Heart right ventricle (tissue), 16 donors: ENCODE measurements around the gene SELENOF. TPM values are rescaled to one million over a fixed set of nuclear protein-coding genes. Genes with fewer than 3 reads are reported as not detected.
"Not testable (repeated sequence)": the region's sequence is repeated elsewhere in the genome, so short reads cannot be mapped to it uniquely, and the experiment has no call there.

Experiments used
- ATAC-seq, 8 donors: fragments of 200-7000 bp; cut with Tn5 transposase; one replicate each; pipeline ENCODE4 v1.9.1; 2020; ENCODE audit warnings: mild to moderate bottlenecking in 8 of 8, moderate library complexity in 8 of 8, moderate number of reproducible peaks in 1 of 8
- DNase-seq, 2 donors: peaks; one replicate each; pipeline ENCODE4 v3.0.0-alpha.2; 2020
- H3K27ac ChIP-seq, 10 donors: fragments of 200-600 bp; sonication (generic) in 2 of 10; one replicate each; pipeline versions ENCODE4 v1.5.0 to v1.8.0; 2020 to 2022; ENCODE audit warnings: mild to moderate bottlenecking in 3 of 10
- H3K27me3 ChIP-seq, 7 donors: fragments of 200-600 bp; one replicate each; pipeline ENCODE4 v1.8.0; 2021 to 2022; ENCODE audit warnings: mild to moderate bottlenecking in 2 of 7
- H3K36me3 ChIP-seq, 9 donors: fragments of 200-600 bp; sonication (generic) in 1 of 9; one replicate each; pipeline versions ENCODE4 v1.5.0 to v1.8.0; 2020 to 2022; ENCODE audit warnings: mild to moderate bottlenecking in 2 of 9
- H3K4me1 ChIP-seq, 9 donors: fragments of 200-600 bp; sonication (generic) in 1 of 9; one replicate each; pipeline versions ENCODE4 v1.5.0 to v1.8.0; 2020 to 2022; ENCODE audit warnings: mild to moderate bottlenecking in 4 of 9
- H3K4me3 ChIP-seq, 10 donors: fragments of 200-600 bp; sonication (generic) in 2 of 10; one replicate each; pipeline versions ENCODE4 v1.5.0 to v1.8.0; 2020 to 2022; ENCODE audit warnings: mild to moderate bottlenecking in 7 of 10, moderate library complexity in 2 of 10
- H3K9me3 ChIP-seq, 11 donors: fragments of 200-600 bp in 10 of 11; sonication (generic) in 2 of 11; one replicate each; pipeline versions ENCODE4 v1.5.0 to v1.8.0; 2013 to 2022; ENCODE audit warnings: mild to moderate bottlenecking in 2 of 11, control low read depth in 1 of 11, moderate library complexity in 1 of 11
- WGBS, 2 donors: extraction: QIAGEN DNeasy Blood & Tissue Kit; methylation state at CpG; one replicate each; pipeline ENCODE4 v1.1.7; 2013; ENCODE audit warnings: inconsistent platforms in 1 of 2; 5-methylcytosine and 5-hydroxymethylcytosine counted together
- intact Hi-C, 10 donors: fragments of 100-400 bp; cut with DNase I; formaldehyde crosslinking; loops; one replicate each; pipeline versions ENCODE4 v1.11.1 to v1.14.2; 2022
- polyA plus RNA-seq, 2 donors: library from polyadenylated mRNA; stranded (reverse); fragments of 200-250 nt; gene quantifications; one replicate each; pipeline ENCODE4 v1.2.3, GENCODE V29; 2013
- total RNA-seq, 10 donors: library from RNA; stranded (reverse); fragmentation: NEBNext Ultra II Directional in 3 of 10; extraction: Animal tissue kit (Norgen Biotek cat#: 25700) in 3 of 10; gene quantifications; one replicate each; pipeline versions ENCODE4 v1.2.1 to v1.2.4, GENCODE V29; 2021 to 2023
- TF ChIP-seq, protein P1 (sequence below), 9 donors: fragments of 200-600 bp; sonication (generic) in 2 of 9; IDR thresholded peaks; one replicate each; pipeline versions ENCODE4 v1.5.0 to v1.8.0; 2021 to 2022; ENCODE audit warnings: antibody characterized with exemption in 9 of 9, mild to moderate bottlenecking in 5 of 9, moderate library complexity in 1 of 9
- donor health status: Arrhythmogenic right ventricular cardiomyopathy.
- donor health status: ischemic (EF 13 %, LVEDD 7.1; RV severe dilation, severe dysfunction).
- donor health status: healthy with polysubstance abuse.
- donor health status: DM: no; HTN: yes; CAD: no.
- donor health status: DM: no; HTN: no; CAD: no.
- donor health status: ischemic (EF 25% LVEDD 6.9; RV normal size, moderate dysfunction).
- donor health status: ischemic (EF 25% LVEDD 5.7; RV mildly dilated, moderate dysfunction).
- donor health status: healthy.
- donor health status: DM: yes; HTN: yes; CAD: no.
- donor health status: Ischemic cardiomyopathy.
- donor health status: ischemic (EF 35%, LVEDD 5.7; RV mildly dilated, moderate dysfunction).
- donor health status: nonischemic (EF 11% LVEDD 7.7; RV severe dilation, severe dysfunction).
- donor health status: DM: yes; HTN: yes; CAD: no.
- donor health status: PGD.
- donor health status: ischemic (EF 29% LVEDD 5.4; RV normal size, mild dysfunction).
- donor health status: nonischemic (EF 23%, LVEDD 6.1; RV moderate dilation, normal function).

Gene SELENOF
- total and polyA plus RNA-seq, 12 donors: 48.2 to 104 (median 73.4) TPM

DNA sequence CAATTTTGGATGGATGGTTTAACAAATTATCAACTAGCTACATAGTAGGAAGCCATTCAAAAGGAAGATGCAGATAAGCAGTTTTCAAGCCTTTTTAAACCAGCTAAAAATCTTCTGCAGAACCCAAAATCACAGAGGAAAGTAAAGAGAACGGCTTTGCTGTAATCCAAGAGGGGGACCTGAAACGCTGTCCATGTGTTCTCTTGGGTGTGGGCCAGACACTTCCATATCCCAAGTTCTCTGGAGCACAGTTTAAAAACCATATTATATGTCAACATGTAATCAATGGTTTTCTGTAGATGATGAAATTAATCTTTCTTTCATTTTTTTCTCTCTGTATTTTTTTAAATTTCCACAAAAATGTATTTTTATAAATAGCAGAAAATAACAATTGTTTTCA, 90.5 kb downstream of the SELENOF start:
- Histone ChIP-seq H3K4me1 (peaks cover 0 to 4% (median 0%) of the 10 kb centered on the region in 9 donors), H3K36me3 (no peaks in the 10 kb centered on the region), H3K4me3 (no peak overlapping the region), H3K27me3 (no peaks in the 10 kb centered on the region), H3K27ac (no peak overlapping the region), H3K9me3 (no peaks in the 10 kb centered on the region)
- DNase-seq (no peak), ATAC-seq (no peak)
- intact Hi-C loops: no loop called here
- TF ChIP-seq, protein P1, sequence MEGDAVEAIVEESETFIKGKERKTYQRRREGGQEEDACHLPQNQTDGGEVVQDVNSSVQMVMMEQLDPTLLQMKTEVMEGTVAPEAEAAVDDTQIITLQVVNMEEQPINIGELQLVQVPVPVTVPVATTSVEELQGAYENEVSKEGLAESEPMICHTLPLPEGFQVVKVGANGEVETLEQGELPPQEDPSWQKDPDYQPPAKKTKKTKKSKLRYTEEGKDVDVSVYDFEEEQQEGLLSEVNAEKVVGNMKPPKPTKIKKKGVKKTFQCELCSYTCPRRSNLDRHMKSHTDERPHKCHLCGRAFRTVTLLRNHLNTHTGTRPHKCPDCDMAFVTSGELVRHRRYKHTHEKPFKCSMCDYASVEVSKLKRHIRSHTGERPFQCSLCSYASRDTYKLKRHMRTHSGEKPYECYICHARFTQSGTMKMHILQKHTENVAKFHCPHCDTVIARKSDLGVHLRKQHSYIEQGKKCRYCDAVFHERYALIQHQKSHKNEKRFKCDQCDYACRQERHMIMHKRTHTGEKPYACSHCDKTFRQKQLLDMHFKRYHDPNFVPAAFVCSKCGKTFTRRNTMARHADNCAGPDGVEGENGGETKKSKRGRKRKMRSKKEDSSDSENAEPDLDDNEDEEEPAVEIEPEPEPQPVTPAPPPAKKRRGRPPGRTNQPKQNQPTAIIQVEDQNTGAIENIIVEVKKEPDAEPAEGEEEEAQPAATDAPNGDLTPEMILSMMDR (IDR thresholded peaks at IDR 0.05): no peak
- WGBS, 2 donors: 54 to 56% methylated on average over 2 of the region's 2 CpGs

DNA sequence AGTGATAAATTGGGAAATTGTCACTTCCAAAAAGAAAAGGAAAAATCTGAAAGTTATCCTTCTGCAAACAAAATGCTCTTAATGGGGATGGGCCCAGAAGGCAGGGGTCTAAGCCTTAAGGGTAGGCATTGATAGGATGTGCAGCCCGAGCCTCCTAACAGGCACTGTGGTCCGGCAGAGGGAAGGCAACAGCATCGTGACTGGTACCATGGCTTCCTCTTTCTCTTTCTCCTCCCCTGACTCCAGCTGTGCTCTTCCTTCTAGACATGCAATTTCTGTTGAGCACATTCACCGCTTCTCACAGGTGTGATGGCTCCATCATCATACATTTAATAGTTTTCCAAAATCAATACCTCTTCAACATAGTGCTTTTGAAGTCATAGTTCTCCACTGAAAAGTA, 91.5 kb downstream of the SELENOF start:
- Histone ChIP-seq H3K27me3 (no peaks in the 10 kb centered on the region), H3K4me3 (no peak overlapping the region), H3K4me1 (peaks cover 0 to 4% (median 0%) of the 10 kb centered on the region in 9 donors), H3K27ac (no peak overlapping the region), H3K9me3 (no peaks in the 10 kb centered on the region), H3K36me3 (no peaks in the 10 kb centered on the region)
- DNase-seq (no peak), ATAC-seq (no peak)
- TF ChIP-seq, protein P1 (IDR thresholded peaks at IDR 0.05): no peak
- WGBS, 2 donors: 51 to 58% methylated on average over 4 of the region's 4 CpGs
- intact Hi-C loops: no loop called here

DNA sequence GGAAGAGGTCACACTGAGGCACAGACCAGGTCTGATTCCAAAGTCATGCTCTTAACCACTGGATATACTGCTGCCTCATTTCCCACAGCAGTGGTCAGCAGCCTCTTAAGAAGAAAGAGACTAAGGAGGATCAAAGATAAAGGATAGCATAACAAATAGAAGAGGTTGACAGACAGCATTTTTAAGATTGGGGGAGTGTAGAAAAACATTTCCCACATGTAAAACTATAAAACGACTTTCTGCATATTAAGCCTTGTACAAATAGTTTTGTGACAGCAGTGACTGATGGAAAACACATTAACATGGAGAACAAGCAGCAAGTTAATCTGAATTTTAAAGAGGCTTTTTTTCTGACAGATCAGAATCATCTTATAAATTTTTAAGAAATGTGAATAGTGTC, 92.0 kb downstream of the SELENOF start:
- H3K27me3 ChIP-seq: no peaks in the 10 kb centered on the region
- no peaks in the 10 kb centered on the region for H3K9me3 ChIP-seq
- no peak overlapping the region for H3K27ac ChIP-seq
- WGBS, 2 donors: 9 to 16% methylated on average over 1 of the region's 1 CpG
- no peaks in the 10 kb centered on the region for H3K36me3 ChIP-seq
- DNase-seq (no peak), ATAC-seq (no peak)
- TF ChIP-seq, protein P1 (IDR thresholded peaks at IDR 0.05): no peak
- intact Hi-C loops: no loop called here
- H3K4me3 ChIP-seq: no peak overlapping the region
- peaks cover 0 to 4% (median 0%) of the 10 kb centered on the region in 9 donors for H3K4me1 ChIP-seq

DNA sequence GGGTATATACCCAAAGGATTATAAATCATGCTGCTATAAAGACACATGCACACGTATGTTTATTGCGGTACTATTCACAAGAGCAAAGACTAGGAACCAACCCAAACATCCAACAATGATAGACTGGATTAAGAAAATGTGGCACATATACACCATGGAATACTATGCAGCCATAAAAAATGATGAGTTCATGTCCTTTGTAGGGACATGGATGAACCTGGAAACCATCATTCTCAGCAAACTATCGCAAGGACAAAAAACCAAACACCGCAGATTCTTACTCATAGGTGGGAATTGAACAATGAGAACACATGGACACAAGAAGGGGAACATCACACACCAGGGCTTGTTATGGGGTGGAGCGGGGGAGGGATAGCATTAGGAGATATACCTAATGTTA, 94.0 kb downstream of the SELENOF start:
- intact Hi-C loops, H3K36me3 ChIP-seq, H3K4me3 ChIP-seq, H3K9me3 ChIP-seq, H3K27me3 ChIP-seq, H3K27ac ChIP-seq, ATAC-seq, H3K4me1 ChIP-seq, DNase-seq: not testable (repeated sequence)
- WGBS, 2 donors: 58 to 83% methylated on average over 5 of the region's 5 CpGs

DNA sequence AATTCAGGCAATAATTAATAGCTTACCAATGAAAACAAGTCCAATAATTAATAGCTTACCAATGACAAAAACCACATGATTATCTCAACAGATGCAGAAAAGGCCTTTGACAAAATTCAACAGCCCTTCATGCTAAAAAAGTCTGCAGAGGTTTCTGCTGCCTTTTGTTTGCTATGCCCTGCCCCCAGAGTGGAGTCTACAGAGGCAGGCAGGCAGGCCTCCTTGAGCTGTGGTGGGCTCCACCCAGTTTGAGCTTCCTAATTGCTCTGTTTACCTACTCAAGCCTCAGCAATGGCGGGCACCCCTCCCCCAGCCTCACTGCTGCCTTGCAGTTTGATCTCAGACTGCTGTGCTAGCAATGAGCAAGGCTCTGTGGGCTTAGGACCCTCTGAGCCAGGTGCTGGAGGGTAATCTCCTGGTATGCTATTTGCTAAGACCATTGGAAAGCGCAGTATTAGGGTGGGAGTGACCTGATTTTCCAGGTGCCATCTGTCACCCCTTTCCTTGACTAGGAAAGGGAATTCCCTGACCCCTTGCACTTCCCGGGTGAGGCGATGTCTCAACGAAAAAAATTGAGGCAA, 96.6 kb downstream of the SELENOF start:
- H3K9me3 ChIP-seq, H3K4me1 ChIP-seq, intact Hi-C loops, H3K27me3 ChIP-seq, DNase-seq, ATAC-seq, H3K36me3 ChIP-seq, H3K4me3 ChIP-seq, H3K27ac ChIP-seq: not testable (repeated sequence)
- WGBS, 2 donors: 80 to 86% methylated on average over 4 to 5 of the region's 5 CpGs

GRCh38 chr1:86814118-86814517, 99.8 kb downstream of the SELENOF start:
- ATAC-seq, H3K4me3 ChIP-seq, H3K27me3 ChIP-seq, DNase-seq, H3K36me3 ChIP-seq, H3K9me3 ChIP-seq, H3K4me1 ChIP-seq, H3K27ac ChIP-seq, intact Hi-C loops: not testable (repeated sequence)
- 82 to 83% methylated on average over 4 of the region's 5 CpGs for WGBS, 2 donors

Other genes starting within 250 kb of the SELENOF start
- 100 to 1,000 TPM; 101 to 160 (median 126) TPM for gene SH3GLB1, start 209.6 kb downstream of the SELENOF start, total RNA-seq
- 10 to 100 TPM; 20.4 to 53.7 TPM for gene SH3GLB1, start 209.6 kb downstream of the SELENOF start, polyA plus RNA-seq
- gene HS2ST1, start 509 bp upstream of the SELENOF start, total RNA-seq: 10 to 100 TPM in 9 of 10 donors, 1 to 10 TPM in 1; 8.9 to 21.4 (median 14.5) TPM
- gene HS2ST1, start 509 bp upstream of the SELENOF start, polyA plus RNA-seq: 1 to 10 TPM; 2.4 to 4.8 TPM